ENCODE data around the gene CRMP1.

- no peak for TF ChIP-seq CTCF (IDR thresholded peaks at IDR 0.05; ENCODE audit: extremely low read depth in 1 of 2, insufficient read depth in 1 of 2, low read depth in 1 of 2, low read length in 2 of 2)
- no peak for TF ChIP-seq FOS (IDR thresholded peaks at IDR 0.05; ENCODE audit: borderline replicate concordance, insufficient read depth, low read length)
- TF ChIP-seq POLR2AphosphoS5 (IDR thresholded peaks at IDR 0.05; ENCODE audit: insufficient read depth, low read depth, low read length) = no peak
- TF ChIP-seq JUN (IDR thresholded peaks at IDR 0.05; ENCODE audit: borderline replicate concordance, insufficient read depth, insufficient read length, low read depth) = no peak
- TF ChIP-seq POLR2A (IDR thresholded peaks at IDR 0.05; ENCODE audit: low read depth, low read length) = no peak
- TF ChIP-seq EZH2 (IDR thresholded peaks at IDR 0.05; ENCODE audit: borderline replicate concordance, low read depth, low read length, severe bottlenecking) = no peak
- no peak for TF ChIP-seq MYC (IDR thresholded peaks at IDR 0.05; ENCODE audit: low read depth, low read length)
Measured at GRCh38 chr4:5932035-5932568, 39.2 kb upstream of the CRMP1 start.
